Naive thymus-derived CD4-positive, alpha-beta T cell (primary cell): ENCODE measurements around the gene ARFRP1. TPM values are rescaled to one million over a fixed set of nuclear protein-coding genes. Genes with fewer than 3 reads are reported as not detected.

Experiments
- ATAC-seq: fragments of 150-1000 bp; cut with Tn5 transposase; 2 replicates; pipeline ENCODE4 v1.10.0; 2021; ENCODE audit warnings: mild to moderate bottlenecking, moderate library complexity
- CTCF ChIA-PET: fragments of 350-600 bp; sonication (Branson Sonifier 250); formaldehyde crosslinking; loops from one replicate; lab custom pipeline; 2021; ENCODE audit warnings: antibody characterized with exemption; lab: Charles Lee
- POLR2A ChIA-PET: fragments of 350-600 bp; sonication (Branson Sonifier 250); formaldehyde crosslinking; loops from one replicate; lab custom pipeline; 2021; ENCODE audit warnings: antibody characterized with exemption, inconsistent platforms; lab: Charles Lee
- DNase-seq, 9 donors: peaks; one replicate each; pipeline versions ENCODE4 v3.0.0 to v3.0.0-alpha.2; 2020 to 2022; ENCODE audit warnings: mixed read lengths in 1 of 9
- H3K27ac ChIP-seq: one replicate; pipeline ENCODE4 v1.7.0; 2013; ENCODE audit warnings: mild to moderate bottlenecking, low read depth, low read length, moderate library complexity
- H3K27me3 ChIP-seq, 2 donors: one replicate each; pipeline ENCODE4 v1.7.0; 2013; ENCODE audit warnings: low read length in 2 of 2, mild to moderate bottlenecking in 2 of 2, moderate library complexity in 2 of 2; ENCODE audit not compliant: control insufficient read depth in 2 of 2, insufficient read depth in 2 of 2
- H3K36me3 ChIP-seq, 3 experiments: 1 replicate in 2 of 3; 2 replicates in 1 of 3; pipeline ENCODE4 v1.7.0; 2013; ENCODE audit warnings: low read length in 3 of 3, mild to moderate bottlenecking in 3 of 3, moderate library complexity in 1 of 3; ENCODE audit not compliant: insufficient read depth in 3 of 3, control insufficient read depth in 2 of 3
- H3K4me1 ChIP-seq, 2 donors: one replicate each; pipeline ENCODE4 v1.7.0; 2013; ENCODE audit warnings: low read length in 2 of 2, mild to moderate bottlenecking in 2 of 2, moderate library complexity in 1 of 2; ENCODE audit not compliant: control insufficient read depth in 2 of 2, insufficient read depth in 2 of 2
- H3K4me3 ChIP-seq: 2 replicates; pipeline ENCODE4 v1.7.0; 2013; ENCODE audit warnings: mild to moderate bottlenecking, low read length
- H3K9me3 ChIP-seq, 3 experiments: 1 replicate in 2 of 3; 2 replicates in 1 of 3; pipeline ENCODE4 v1.7.0; 2013; ENCODE audit warnings: low read length in 3 of 3; ENCODE audit not compliant: control insufficient read depth in 2 of 3
- H3K27ac Mint-ChIP-seq, 9 donors: one replicate each; pipeline ENCODE4 v1.8.0; 2020 to 2022; ENCODE audit warnings: mixed read lengths in 9 of 9, mild to moderate bottlenecking in 8 of 9, moderate library complexity in 5 of 9, inconsistent platforms in 2 of 9
- H3K27me3 Mint-ChIP-seq, 5 donors: one replicate each; pipeline ENCODE4 v1.8.0; 2021 to 2022; ENCODE audit warnings: mixed read lengths in 5 of 5, mild to moderate bottlenecking in 1 of 5
- H3K36me3 Mint-ChIP-seq, 5 donors: one replicate each; pipeline ENCODE4 v1.8.0; 2020 to 2022; ENCODE audit warnings: mixed read lengths in 5 of 5, mild to moderate bottlenecking in 3 of 5, inconsistent platforms in 1 of 5
- H3K4me1 Mint-ChIP-seq, 7 donors: one replicate each; pipeline ENCODE4 v1.8.0; 2020 to 2022; ENCODE audit warnings: mixed read lengths in 7 of 7, mild to moderate bottlenecking in 3 of 7, inconsistent platforms in 1 of 7
- H3K4me3 Mint-ChIP-seq, 10 donors: one replicate each; pipeline ENCODE4 v1.8.0; 2020 to 2022; ENCODE audit warnings: mild to moderate bottlenecking in 10 of 10, mixed read lengths in 10 of 10, moderate library complexity in 6 of 10, inconsistent platforms in 2 of 10
- H3K9me3 Mint-ChIP-seq, 11 donors: one replicate each; pipeline ENCODE4 v1.8.0; 2020 to 2022; ENCODE audit warnings: mixed read lengths in 11 of 11, mild to moderate bottlenecking in 4 of 11, inconsistent platforms in 1 of 11, moderate library complexity in 1 of 11
- intact Hi-C, 2 donors: fragments of 100-400 bp; cut with micrococcal nuclease; formaldehyde crosslinking; loops; one replicate each; pipeline ENCODE4 v1.15.1; 2023
- polyA plus RNA-seq, 2 donors: library from polyadenylated mRNA; unstranded; fragments of 300-500 nt; fragmentation: Illumina TruSeq; gene quantifications; one replicate each; pipeline ENCODE4 v1.2.3, GENCODE V29; 2021
- total RNA-seq, 6 experiments: library from RNA in 5 of 6; stranded (reverse) in 5 of 6; gene quantifications; 1 replicate in 5 of 6; 2 replicates in 1 of 6; pipeline ENCODE4 v1.2.3 and lab custom pipeline; 2021 to 2026

ARFRP1 gene
- total and polyA plus RNA-seq, 7 experiments from 2014 or later: 55.4 to 108 (median 89.1) TPM

- Mint-ChIP-seq H3K27me3 (no peaks in the 10 kb centered on the region), H3K4me3 (peak overlapping the region; percentile 86 to 95 (median 90)), H3K4me1 (peaks cover 26 to 54% (median 41%) of the 10 kb centered on the region in 7 donors), H3K36me3 (peaks cover 10 to 29% (median 17%) of the 10 kb centered on the region in 5 donors), H3K27ac (peak overlapping the region; percentile 82 to 97 (median 87)), H3K9me3 (peaks cover 0 to 2% (median 0%) of the 10 kb centered on the region in 11 donors)
- no peaks in the 10 kb centered on the region for H3K9me3 ChIP-seq
- ATAC-seq (peak; percentile 70), DNase-seq (peak; percentile 42 to 70 (median 66))
- intact Hi-C loops: loop anchor here (1.0 to 5.0 kb wide), 22 partner anchors 23 to 415 kb away; partner anchors contain the start of genes RTEL1 (in 2 of the 2), TCEA2 (in 2 of the 2), UCKL1 (in 2 of the 2) and DNAJC5 (in 1 of the 2)
- peak overlapping the region; percentile 91 for H3K4me3 ChIP-seq
- H3K36me3 ChIP-seq: peaks cover 0 to 69% (median 27%) of the 10 kb centered on the region in 3 experiments
- ChIA-PET CTCF (interaction anchor here (0.7 to 2.7 kb wide), 16 partner anchors 9 to 360 kb away, joined by 3 to 27 read pairs (median 4); partner anchors contain the start of genes LIME1, PRPF6, PTK6 and SLC2A4RG), POLR2A (interaction anchor here (0.6 to 5.1 kb wide), 25 partner anchors 10 to 372 kb away, joined by 3 to 137 read pairs (median 4); partner anchors contain the start of genes GMEB2, LIME1, OPRL1 and PPDPF)
- peaks cover 22 to 30% of the 10 kb centered on the region in 2 donors for H3K4me1 ChIP-seq
- peak overlapping the region; percentile 81 for H3K27ac ChIP-seq
- H3K27me3 ChIP-seq: no peaks in the 10 kb centered on the region
Measured at GRCh38 chr20:63706852-63707557, 771 bp downstream of the ARFRP1 start.

GRCh38 chr20:63706027-63706695 lies 1.6 kb downstream of the ARFRP1 start:
- H3K27ac Mint-ChIP-seq: peak overlapping the region; percentile 82 to 97 (median 87)
- peaks cover 22 to 46% (median 39%) of the 10 kb centered on the region in 7 donors for H3K4me1 Mint-ChIP-seq
- Histone ChIP-seq H3K4me3 (peak overlapping the region; percentile 91), H3K27me3 (no peaks in the 10 kb centered on the region), H3K9me3 (no peaks in the 10 kb centered on the region), H3K36me3 (peaks cover 0 to 61% (median 22%) of the 10 kb centered on the region in 3 experiments), H3K27ac (peak overlapping the region; percentile 81), H3K4me1 (peaks cover 22 to 25% of the 10 kb centered on the region in 2 donors)
- peak overlapping the region; percentile 86 to 95 (median 90) for H3K4me3 Mint-ChIP-seq
- CTCF ChIA-PET: interaction anchor here (0.7 to 2.7 kb wide), 5 partner anchors 9 to 34 kb away, joined by 3 to 27 read pairs (median 3); partner anchors contain the start of gene LIME1
- DNase-seq (no peak), ATAC-seq (no peak)
- H3K27me3 Mint-ChIP-seq: no peaks in the 10 kb centered on the region
- POLR2A ChIA-PET: interaction anchor here (0.8 to 5.1 kb wide), 7 partner anchors 9 to 250 kb away, joined by 3 to 137 read pairs (median 11); partner anchors contain the start of genes LIME1, SLC2A4RG, TNFRSF6B and TPD52L2
- H3K36me3 Mint-ChIP-seq: peaks cover 9 to 22% (median 13%) of the 10 kb centered on the region in 5 donors
- peaks cover 0 to 2% (median 0%) of the 10 kb centered on the region in 11 donors for H3K9me3 Mint-ChIP-seq
- intact Hi-C loops: loop anchor here (2.0 to 5.0 kb wide), 11 partner anchors 25 to 416 kb away; partner anchors contain the start of genes GMEB2 (in 1 of the 2), PTK6 (in 1 of the 2), TCEA2 (in 1 of the 2) and UCKL1 (in 1 of the 2)

- peaks cover 17 to 22% of the 10 kb centered on the region in 2 donors for H3K4me1 ChIP-seq
- intact Hi-C loops: loop anchor here (2.0 to 5.0 kb wide), 11 partner anchors 25 to 417 kb away; partner anchors contain the start of genes GMEB2 (in 1 of the 2), PTK6 (in 1 of the 2), TCEA2 (in 1 of the 2) and UCKL1 (in 1 of the 2)
- Mint-ChIP-seq H3K27me3 (no peaks in the 10 kb centered on the region), H3K4me3 (peak overlapping the region in 5 of 10 donors; percentile 18 to 90 (median 41)), H3K27ac (peak overlapping the region in 5 of 9 donors; percentile 38 to 94 (median 42)), H3K9me3 (peaks cover 0 to 2% (median 0%) of the 10 kb centered on the region in 11 donors), H3K36me3 (peaks cover 4 to 16% (median 6%) of the 10 kb centered on the region in 5 donors), H3K4me1 (peaks cover 15 to 39% (median 31%) of the 10 kb centered on the region in 7 donors)
- no peak for ATAC-seq
- peaks cover 0 to 54% (median 22%) of the 10 kb centered on the region in 3 experiments for H3K36me3 ChIP-seq
- H3K27ac ChIP-seq: peak overlapping the region; percentile 81
- H3K27me3 ChIP-seq: no peaks in the 10 kb centered on the region
- ChIA-PET POLR2A (interaction anchor here (0.8 to 5.1 kb wide), 3 partner anchors 22 to 97 kb away, joined by 3 to 137 read pairs (median 8); partner anchors contain the start of genes LIME1 and SLC2A4RG), CTCF (interaction anchor here (0.8 to 2.7 kb wide), 4 partner anchors 8 to 35 kb away, joined by 3 to 27 read pairs (median 4); partner anchors contain the start of gene LIME1)
- H3K4me3 ChIP-seq: no peak overlapping the region
- no peak for DNase-seq
- H3K9me3 ChIP-seq: no peaks in the 10 kb centered on the region
Measured at GRCh38 chr20:63705232-63706026, 2.3 kb downstream of the ARFRP1 start.

DNA sequence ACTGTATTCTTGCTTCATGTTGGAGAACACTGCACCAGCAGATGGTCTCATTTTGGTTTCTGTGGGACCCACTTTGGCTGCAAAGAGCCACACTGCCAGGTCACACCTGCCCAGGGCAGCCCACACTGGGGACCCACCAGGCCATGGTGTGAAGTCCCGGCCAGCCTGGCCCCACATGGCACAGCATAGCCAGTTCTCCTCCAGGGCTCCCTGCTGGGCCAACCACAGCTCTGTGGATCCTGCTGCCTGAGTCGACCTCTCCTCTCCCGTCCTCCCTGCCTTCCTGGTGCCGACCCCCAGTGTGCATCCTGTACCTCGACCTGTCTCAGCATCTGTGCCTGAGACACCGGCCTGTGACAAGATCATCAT lies 3.0 kb downstream of the ARFRP1 start:
- Mint-ChIP-seq H3K4me1 (peaks cover 10 to 35% (median 27%) of the 10 kb centered on the region in 7 donors), H3K4me3 (peak overlapping the region in 2 of 10 donors; percentile 1 to 90), H3K27me3 (no peaks in the 10 kb centered on the region), H3K36me3 (peaks cover 3 to 14% (median 4%) of the 10 kb centered on the region in 5 donors), H3K27ac (peak overlapping the region in 4 of 9 donors; percentile 34 to 88 (median 48)), H3K9me3 (peaks cover 0 to 2% (median 0%) of the 10 kb centered on the region in 11 donors)
- ATAC-seq: no peak
- Histone ChIP-seq H3K27ac (no peak overlapping the region), H3K27me3 (no peaks in the 10 kb centered on the region), H3K4me3 (no peak overlapping the region), H3K9me3 (no peaks in the 10 kb centered on the region), H3K36me3 (peaks cover 0 to 57% (median 22%) of the 10 kb centered on the region in 3 experiments), H3K4me1 (peaks cover 16 to 22% of the 10 kb centered on the region in 2 donors)
- CTCF ChIA-PET: no interaction called here
- intact Hi-C loops: loop anchor here (5.0 kb wide), 7 partner anchors 38 to 418 kb away; partner anchors contain the start of genes GMEB2 (in 1 of the 2), PTK6 (in 1 of the 2) and TCEA2 (in 1 of the 2)
- POLR2A ChIA-PET: interaction anchor here (0.9 kb wide), 1 partner anchor 32 kb away, joined by 3 read pairs; the partner anchor contains the start of gene LIME1
- DNase-seq: no peak

DNA sequence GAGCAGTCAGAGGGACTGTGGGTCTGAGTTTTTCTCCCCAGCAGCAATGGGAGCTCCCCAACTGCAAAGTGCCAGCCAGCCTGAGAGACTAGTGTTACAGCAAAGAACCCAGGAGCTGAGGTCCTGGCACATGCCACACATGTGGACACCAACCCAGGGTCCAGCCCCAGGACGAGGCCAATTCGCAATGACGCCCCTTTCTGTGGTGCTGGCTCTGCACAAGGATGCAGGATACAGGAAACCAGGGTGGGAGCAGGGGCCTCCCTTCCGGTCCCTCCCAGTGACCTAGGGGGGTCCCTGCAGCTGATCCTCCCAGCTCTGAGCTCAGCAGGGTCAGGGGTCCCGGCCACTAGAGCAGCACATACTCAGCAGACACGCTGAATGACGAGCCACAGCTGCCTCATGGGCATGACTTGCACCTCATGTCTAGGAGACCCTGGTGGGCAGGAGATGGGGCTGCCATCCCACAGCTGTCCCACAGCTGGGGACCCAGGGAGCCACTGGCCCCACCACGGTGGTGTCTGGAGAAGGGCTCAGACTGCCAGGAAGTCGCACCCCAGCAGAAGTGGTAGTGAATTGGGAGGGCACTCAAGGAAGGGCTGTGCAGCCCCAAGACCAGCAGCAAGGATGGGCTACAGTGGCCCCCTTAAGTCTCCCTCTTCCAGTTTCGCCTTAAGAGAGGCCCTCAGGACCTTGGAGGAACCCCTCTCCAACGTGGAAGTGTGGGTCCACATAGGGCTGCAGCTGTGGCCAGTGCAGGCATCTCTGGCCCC lies 3.6 kb downstream of the ARFRP1 start:
- H3K4me1 ChIP-seq: peaks cover 16 to 20% of the 10 kb centered on the region in 2 donors
- Mint-ChIP-seq H3K27me3 (no peaks in the 10 kb centered on the region), H3K36me3 (peaks cover 3 to 14% (median 4%) of the 10 kb centered on the region in 5 donors), H3K9me3 (peaks cover 0 to 2% (median 0%) of the 10 kb centered on the region in 11 donors), H3K4me1 (peaks cover 10 to 30% (median 24%) of the 10 kb centered on the region in 7 donors), H3K4me3 (peak overlapping the region in 2 of 10 donors; percentile 9 to 45), H3K27ac (peak overlapping the region in 1 of 9 donors; percentile 38)
- no peaks in the 10 kb centered on the region for H3K27me3 ChIP-seq
- no peaks in the 10 kb centered on the region for H3K9me3 ChIP-seq
- POLR2A ChIA-PET: interaction anchor here (0.9 kb wide), 1 partner anchor 32 kb away, joined by 3 read pairs; the partner anchor contains the start of gene LIME1
- H3K4me3 ChIP-seq: no peak overlapping the region
- no peak overlapping the region for H3K27ac ChIP-seq
- ATAC-seq: no peak
- CTCF ChIA-PET: no interaction called here
- DNase-seq: no peak
- intact Hi-C loops: no loop called here
- H3K36me3 ChIP-seq: peaks cover 0 to 59% (median 22%) of the 10 kb centered on the region in 3 experiments
